Adipose tissue (tissue), 3 donors: Measurements from ENCODE around the gene PSMB9. TPM values are rescaled to one million over a fixed set of nuclear protein-coding genes. Genes with fewer than 3 reads are reported as not detected.
"Not testable (repeated sequence)": the region's sequence is repeated elsewhere in the genome, so short reads cannot be mapped to it uniquely, and the experiment has no call there.

ENCODE experiments used
- H3K27ac ChIP-seq: one replicate; pipeline ENCODE4 v1.5.1; 2013; ENCODE audit warnings: low read depth, low read length
- WGBS, 3 donors: extraction: QIAGEN DNeasy Blood & Tissue Kit; methylation state at CpG; one replicate each; pipeline ENCODE4 v1.1.7; 2013; 5-methylcytosine and 5-hydroxymethylcytosine counted together
- polyA plus RNA-seq, 3 donors: library from polyadenylated mRNA; stranded (reverse); fragments of 200-250 nt; gene quantifications; one replicate each; pipeline ENCODE4 v1.2.3, GENCODE V29; 2013
- donor health status: healthy with polysubstance abuse.
- donor health status: Bipolar disorder and iron deficiency.
- donor health status: healthy.

PSMB9 gene
- polyA plus RNA-seq: 10 to 100 TPM; 17.0 to 66.6 (median 53.4) TPM

- WGBS, 3 donors: 0 to 1% (median 0%) methylated on average over 64 to 68 of the region's 68 CpGs
- H3K27ac ChIP-seq: peak within 1 kb of the TSS; percentile 98
These were observed at the start of gene PSMB9, which contains the start of gene TAP1 for GRCh38 chr6:32853541-32854375. PSMB9 (plus strand) TSS chr6:32854192; CDS start chr6:32854230, 38 bp downstream. TAP1 (minus strand) TSS chr6:32853704; CDS start chr6:32853636, 68 bp downstream.

GRCh38 chr6:32805404-32805803, 48.6 kb upstream of the PSMB9 start:
- not testable (repeated sequence) for H3K27ac ChIP-seq

GRCh38 chr6:32807020-32807580, 46.9 kb upstream of the PSMB9 start:
- H3K27ac ChIP-seq: no peak overlapping the region
- 74 to 75% (median 75%) methylated on average over 5 of the region's 5 CpGs for WGBS, 3 donors

GRCh38 chr6:32809171-32809570, 44.8 kb upstream of the PSMB9 start:
- WGBS, 3 donors: 0 to 53% (median 34%) methylated on average over 1 of the region's 1 CpG

GRCh38 chr6:32814145-32814544, 39.8 kb upstream of the PSMB9 start:
- H3K27ac ChIP-seq: no peak overlapping the region
- 74 to 92% (median 88%) methylated on average over 2 of the region's 2 CpGs for WGBS, 3 donors

More at GRCh38 chr6:32809171-32809570, 44.8 kb upstream of the PSMB9 start:
- H3K27ac ChIP-seq: no peak overlapping the region

- no peak overlapping the region for H3K27ac ChIP-seq
- 59 to 83% (median 65%) methylated on average over 5 of the region's 5 CpGs for WGBS, 3 donors
These were observed 38.9 kb upstream of the PSMB9 start for GRCh38 chr6:32815115-32815514.

- no peak overlapping the region for H3K27ac ChIP-seq
- WGBS, 3 donors: 61 to 80% (median 71%) methylated on average over 2 of the region's 2 CpGs
These were observed 38.0 kb upstream of the PSMB9 start for GRCh38 chr6:32815996-32816395.

- no peak within 1 kb of the TSS for H3K27ac ChIP-seq
- WGBS, 3 donors: 53 to 71% (median 57%) methylated on average over 3 of the region's 3 CpGs
These were observed 37.2 kb upstream of the PSMB9 start, which contains the start of gene HLA-DOB for GRCh38 chr6:32816746-32817204. HLA-DOB (minus strand) TSS chr6:32817002; CDS start chr6:32816951, 51 bp downstream.

- no peak overlapping the region for H3K27ac ChIP-seq
- 61 to 84% (median 77%) methylated on average over 2 of the region's 2 CpGs for WGBS, 3 donors
These were observed 35.1 kb upstream of the PSMB9 start for GRCh38 chr6:32818867-32819266.

GRCh38 chr6:32819729-32820128, 34.3 kb upstream of the PSMB9 start:
- WGBS, 3 donors: 65 to 76% (median 70%) methylated on average over 3 of the region's 3 CpGs
- H3K27ac ChIP-seq: no peak overlapping the region

- WGBS, 3 donors: 38 to 47% (median 46%) methylated on average over 2 of the region's 2 CpGs
- no peak overlapping the region for H3K27ac ChIP-seq
These were observed 28.0 kb upstream of the PSMB9 start for GRCh38 chr6:32825966-32826365.

GRCh38 chr6:32827025-32827424, 27.0 kb upstream of the PSMB9 start:
- H3K27ac ChIP-seq: no peak overlapping the region
- WGBS, 3 donors: 54 to 83% (median 75%) methylated on average over 3 of the region's 3 CpGs

- WGBS, 3 donors: 72 to 79% (median 75%) methylated on average over 7 of the region's 7 CpGs
These were observed 24.5 kb upstream of the PSMB9 start for GRCh38 chr6:32829495-32829894.

GRCh38 chr6:32830017-32830416, 24.0 kb upstream of the PSMB9 start:
- no peak overlapping the region for H3K27ac ChIP-seq
- 93 to 96% (median 95%) methylated on average over 5 of the region's 5 CpGs for WGBS, 3 donors

More at GRCh38 chr6:32829495-32829894, 24.5 kb upstream of the PSMB9 start:
- H3K27ac ChIP-seq: no peak overlapping the region

GRCh38 chr6:32830936-32831335, 23.1 kb upstream of the PSMB9 start:
- H3K27ac ChIP-seq: no peak overlapping the region
- WGBS, 3 donors: 79 to 93% (median 93%) methylated on average over 5 of the region's 5 CpGs

GRCh38 chr6:32832535-32832934, 21.5 kb upstream of the PSMB9 start:
- H3K27ac ChIP-seq: no peak overlapping the region
- 79 to 87% (median 85%) methylated on average over 13 of the region's 13 CpGs for WGBS, 3 donors

- WGBS, 3 donors: 75 to 86% (median 80%) methylated on average over 5 of the region's 5 CpGs
- no peak overlapping the region for H3K27ac ChIP-seq
These were observed 20.3 kb upstream of the PSMB9 start for GRCh38 chr6:32833664-32834063.

GRCh38 chr6:32835167-32835893, 18.7 kb upstream of the PSMB9 start:
- H3K27ac ChIP-seq: no peak overlapping the region
- 95% methylated on average over 16 of the region's 16 CpGs for WGBS, 3 donors

GRCh38 chr6:32836873-32837272, 17.1 kb upstream of the PSMB9 start:
- H3K27ac ChIP-seq: no peak overlapping the region
- WGBS, 3 donors: 84 to 93% (median 91%) methylated on average over 2 of the region's 2 CpGs
